ENCODE data around the gene WWC1.
"Not testable (repeated sequence)": the region's sequence is repeated elsewhere in the genome, so short reads cannot be mapped to it uniquely, and the experiment has no call there.

The WWC1 gene

DNA sequence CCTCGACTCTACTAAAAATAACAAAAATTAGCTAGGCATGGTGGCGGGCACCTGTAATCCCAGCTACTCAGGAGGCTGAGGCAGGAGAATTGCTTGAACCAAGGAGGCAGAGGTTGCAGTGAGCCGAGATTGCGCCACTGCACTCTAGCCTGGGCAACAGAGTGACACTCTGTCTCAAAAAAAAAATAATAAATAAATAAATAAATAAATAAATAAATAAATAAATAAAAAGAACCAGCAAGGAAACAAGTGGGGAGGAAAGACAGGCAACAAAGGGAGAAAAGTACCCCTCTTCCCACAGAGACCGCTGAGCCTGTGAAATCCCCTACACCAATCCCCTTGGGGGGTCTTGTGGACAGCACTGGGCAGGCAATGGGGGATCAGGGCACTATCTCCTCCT lies 4.6 kb upstream of the WWC1 start:
- not testable (repeated sequence) for DNase-seq

DNA sequence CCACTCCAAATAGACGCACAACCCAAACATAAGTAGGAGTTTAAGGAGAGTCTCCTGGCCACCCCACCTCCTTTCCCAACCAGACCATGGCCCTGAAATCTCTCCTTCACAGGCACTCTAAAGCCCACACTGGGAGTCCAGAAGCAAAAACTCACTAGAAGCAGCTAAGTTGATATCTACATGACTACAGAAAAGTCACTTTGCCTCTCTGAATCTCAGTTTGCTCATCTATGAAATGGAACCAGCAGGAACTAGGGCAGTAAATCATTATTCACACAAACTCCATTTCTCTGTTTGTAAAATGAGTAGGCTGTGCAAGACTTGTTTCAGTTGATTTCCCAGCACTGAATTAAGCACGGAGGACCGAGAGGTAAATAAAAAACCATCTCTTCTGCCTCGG lies 4.1 kb upstream of the WWC1 start:
- no peak for DNase-seq

- no peak for DNase-seq
Observed at GRCh38 chr5:168288349-168289245, 2.8 kb upstream of the WWC1 start.

GRCh38 chr5:168290902-168291341 lies 523 bp upstream of the WWC1 start:
- no peak for DNase-seq

GRCh38 chr5:168291964-168292785 lies 730 bp downstream of the WWC1 start:
- no peak for DNase-seq

GRCh38 chr5:168292786-168293696 lies 1.6 kb downstream of the WWC1 start:
- DNase-seq, result no peak

DNA sequence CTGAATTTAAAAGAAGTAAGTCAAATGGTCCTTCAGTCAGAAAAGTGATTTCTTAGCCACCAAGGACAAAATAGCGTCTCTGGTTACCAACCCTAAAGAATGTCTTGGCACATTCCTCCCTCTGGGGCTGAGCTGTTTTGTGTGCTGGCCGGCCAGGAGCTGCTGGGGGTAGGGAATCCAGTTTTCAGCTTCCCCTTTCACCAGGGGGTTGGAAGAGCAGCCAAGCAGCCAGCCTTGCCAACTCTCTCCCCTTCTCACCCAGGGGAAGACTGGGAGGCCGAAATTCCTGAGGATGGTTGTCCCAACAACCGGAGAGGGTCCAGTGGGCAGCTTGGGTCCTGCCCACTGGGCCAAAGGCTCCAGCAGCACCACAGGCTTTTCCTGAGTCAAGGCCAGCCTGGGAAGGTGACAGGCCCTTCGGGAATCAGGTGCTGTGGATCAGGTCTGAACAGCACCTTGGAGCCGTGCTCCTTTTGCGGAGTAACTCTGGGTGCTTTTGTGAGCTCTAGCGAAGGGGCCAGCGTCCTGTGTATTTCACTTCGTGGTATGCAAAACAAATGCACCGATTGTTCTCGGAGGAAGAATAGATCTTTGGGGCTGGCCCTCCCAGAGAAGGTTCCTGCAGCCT lies 4.2 kb downstream of the WWC1 start:
- no peak for DNase-seq

- no peak for DNase-seq
Observed at GRCh38 chr5:168296682-168297081, 5.2 kb downstream of the WWC1 start.

- no peak for DNase-seq
Observed at GRCh38 chr5:168298949-168299348, 7.5 kb downstream of the WWC1 start.

DNA sequence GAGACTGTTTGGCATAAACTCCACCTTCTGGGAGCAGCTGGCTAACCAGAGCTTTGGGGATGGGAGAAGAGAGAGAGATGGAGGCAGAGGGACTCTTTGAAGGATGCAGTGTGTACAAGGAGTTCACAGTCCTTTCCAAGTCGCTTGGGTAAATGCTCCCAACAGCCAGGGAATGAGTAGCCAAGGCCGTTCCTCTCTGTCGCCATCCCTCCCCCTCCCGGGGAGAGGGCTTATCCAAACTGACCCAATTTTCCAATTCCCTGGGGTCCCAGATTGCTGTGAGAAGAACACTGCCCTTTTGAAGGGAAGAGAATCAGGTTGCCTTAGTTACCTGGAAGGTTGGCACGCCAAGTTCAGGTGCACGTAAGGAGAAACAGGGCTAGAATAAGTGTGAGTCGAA lies 7.9 kb downstream of the WWC1 start:
- DNase-seq, result no peak

GRCh38 chr5:168300326-168301182 lies 9.1 kb downstream of the WWC1 start:
- no peak for DNase-seq

GRCh38 chr5:168301593-168302390 lies 10.3 kb downstream of the WWC1 start:
- DNase-seq, result no peak

DNA sequence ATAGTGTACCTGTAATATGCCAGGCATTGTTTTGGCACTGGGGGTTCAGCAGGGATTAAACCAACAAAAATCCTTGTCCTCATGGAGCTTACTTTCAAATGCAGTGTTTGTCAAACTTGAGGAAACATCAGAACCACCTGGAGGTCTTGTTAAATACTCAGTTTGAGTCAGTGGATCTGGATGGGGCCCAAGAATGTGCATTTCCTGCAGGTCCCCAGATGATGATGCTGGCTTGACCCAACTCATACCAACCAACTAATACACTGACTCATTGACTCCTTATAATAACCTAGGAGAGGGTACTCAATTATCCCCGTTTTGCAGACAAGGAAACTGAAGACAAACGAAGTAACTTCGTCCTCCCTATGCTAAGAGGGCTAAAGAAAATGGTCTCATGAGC lies 11.3 kb downstream of the WWC1 start:
- no peak for DNase-seq

DNA sequence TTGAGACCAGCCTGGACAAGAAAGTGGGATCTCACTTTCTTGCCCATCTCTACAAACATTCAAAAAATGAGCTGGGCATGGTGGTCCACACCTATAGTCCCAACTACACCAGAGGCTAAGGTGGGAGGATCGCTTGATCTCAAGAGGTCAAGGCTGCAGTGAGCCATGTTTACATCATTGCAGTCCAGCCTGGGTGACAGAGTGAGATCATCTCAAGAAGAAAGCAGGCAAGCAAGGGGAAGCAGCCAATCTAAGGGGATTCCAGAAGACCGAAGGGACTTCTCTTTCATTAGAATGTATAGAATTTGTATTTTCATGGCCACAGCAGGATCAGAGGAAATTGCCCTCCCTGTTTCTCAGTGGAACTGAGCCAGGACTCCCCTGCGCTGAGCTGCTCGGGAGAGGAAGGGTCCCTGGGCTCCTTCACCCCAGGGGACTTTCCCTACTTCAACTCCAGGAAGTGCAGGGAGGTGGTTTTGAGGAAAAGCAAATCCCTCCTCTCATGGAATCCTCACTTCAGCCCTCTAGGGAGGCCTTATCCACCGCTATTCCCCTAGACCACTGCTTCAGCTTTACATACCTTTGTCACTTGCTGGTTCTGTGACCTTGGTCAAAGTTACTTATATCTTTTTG lies 12.1 kb downstream of the WWC1 start:
- no peak for DNase-seq

DNA sequence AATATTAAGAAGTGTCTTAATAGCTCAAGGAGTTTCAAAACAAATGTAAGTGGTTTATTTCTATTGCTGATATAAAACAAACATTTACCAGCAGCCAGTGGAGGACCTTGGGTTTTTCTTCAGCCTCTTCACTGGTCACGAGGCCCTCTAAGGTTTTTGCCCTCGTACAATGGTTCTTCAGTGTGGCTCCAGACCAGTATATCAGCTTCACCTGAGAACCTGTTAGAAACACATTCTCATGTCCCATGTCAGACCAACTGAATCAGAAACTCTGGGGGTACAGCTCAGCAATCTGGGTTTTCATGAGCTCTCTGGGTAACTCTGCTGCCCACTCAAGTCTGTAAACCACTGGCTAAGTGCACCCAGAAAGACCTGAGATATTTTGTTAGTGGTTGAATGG lies 12.9 kb downstream of the WWC1 start:
- no peak for DNase-seq

GRCh38 chr5:168305281-168305680 lies 13.8 kb downstream of the WWC1 start:
- DNase-seq, result no peak

GRCh38 chr5:168307022-168307421 lies 15.6 kb downstream of the WWC1 start:
- no peak for DNase-seq

DNA sequence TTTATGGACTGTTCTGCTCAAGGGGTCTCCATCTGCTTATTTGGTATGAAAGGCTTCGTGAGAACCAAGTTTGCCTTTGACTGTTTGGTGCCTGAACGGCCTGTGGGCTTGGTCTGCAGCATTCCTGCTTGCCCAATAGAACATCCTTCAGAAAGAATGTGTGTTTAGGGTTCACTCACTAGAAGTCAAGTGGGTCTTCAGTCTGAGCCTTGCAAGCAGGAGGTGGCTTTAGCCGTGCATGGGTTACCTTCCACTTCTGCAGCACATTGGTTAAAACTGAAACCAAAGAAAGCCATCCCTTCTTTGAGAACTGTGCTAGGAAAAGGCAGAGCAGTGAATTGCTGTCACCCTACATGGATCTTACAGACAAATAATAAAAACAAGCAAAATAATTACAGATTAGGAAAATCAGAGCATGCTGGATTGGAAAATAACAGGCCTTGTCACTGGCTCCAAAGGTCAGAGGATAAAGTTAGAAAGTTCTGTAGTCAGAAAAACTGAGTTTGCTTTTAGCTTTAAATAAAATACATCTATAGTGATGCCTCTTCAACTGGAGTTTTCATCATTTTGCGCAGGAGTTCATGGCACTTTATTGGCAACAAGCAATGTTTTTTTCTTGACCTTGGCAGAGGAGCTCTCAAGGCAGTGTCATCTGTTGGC lies 16.6 kb downstream of the WWC1 start:
- DNase-seq, result no peak

DNA sequence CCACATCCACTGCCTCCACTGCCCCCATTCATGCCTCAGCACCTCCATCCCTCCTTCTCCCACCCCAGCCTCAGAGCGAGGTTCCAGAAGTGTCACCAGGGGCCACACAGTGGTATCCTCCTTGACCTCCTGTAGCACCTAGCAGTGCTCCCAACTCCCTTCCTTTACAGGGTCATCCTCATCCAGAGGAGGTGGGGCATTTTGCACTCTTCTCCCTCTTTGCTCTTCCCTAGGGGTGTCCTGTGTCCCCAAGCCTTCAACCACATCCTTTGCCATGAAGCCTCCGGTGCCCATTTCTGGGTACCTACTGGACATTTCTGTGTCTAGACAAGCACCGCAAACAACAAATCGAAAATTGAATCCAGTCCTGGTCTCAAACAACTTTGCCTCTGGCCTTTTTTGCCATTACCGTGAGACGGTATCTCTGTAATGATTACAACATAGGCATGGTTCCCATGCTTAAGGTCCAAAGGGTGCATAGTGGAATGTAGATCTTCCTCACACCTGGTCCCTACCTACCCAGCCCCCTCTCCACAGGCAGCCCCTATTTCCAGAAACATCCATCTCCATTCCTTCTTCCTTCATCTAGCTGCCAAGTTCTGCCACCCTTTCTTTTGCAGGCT lies 17.6 kb downstream of the WWC1 start:
- no peak for DNase-seq
